Keratinocyte (primary cell): ENCODE measurements around the gene TBK1. TPM values are rescaled to one million over a fixed set of nuclear protein-coding genes. Genes with fewer than 3 reads are reported as not detected.
A peak's percentile ranks its signal among the peaks of the same experiment; 100 is the strongest.

Experiments
- DNase-seq: peaks from one replicate; pipeline ENCODE4 v3.0.0-alpha.2; 2011; ENCODE audit warnings: low read depth, missing footprints, low spot score
- FAIRE-seq: peaks from 2 replicates; lab custom pipeline; 2011; peaks lifted over from hg19 to GRCh38; lab: Jason Lieb, UNC
- H2AFZ ChIP-seq: 2 replicates; pipeline ENCODE4 v1.6.0; 2012; ENCODE audit warnings: low read length, control low read depth, inconsistent platforms; ENCODE audit not compliant: control insufficient read depth
- H3K27ac ChIP-seq: 2 replicates; pipeline ENCODE4 v1.5.1; 2011; ENCODE audit warnings: low read length; ENCODE audit not compliant: control insufficient read depth, insufficient read depth
- H3K27me3 ChIP-seq: 3 replicates; pipeline ENCODE4 v1.6.0; 2011; ENCODE audit warnings: low read length; ENCODE audit not compliant: control insufficient read depth, insufficient read depth; ENCODE audit errors: extremely low read depth
- H3K36me3 ChIP-seq, 2 experiments: 2 replicates in 1 of 2; 3 replicates in 1 of 2; pipeline ENCODE4 v1.5.1; 2011; ENCODE audit warnings: low read length in 2 of 2, mild to moderate bottlenecking in 1 of 2; ENCODE audit not compliant: control insufficient read depth in 2 of 2, insufficient read depth in 2 of 2; ENCODE audit errors: extremely low read depth in 1 of 2
- H3K4me1 ChIP-seq: 3 replicates; pipeline ENCODE4 v1.5.1; 2011; ENCODE audit warnings: low read length; ENCODE audit not compliant: control insufficient read depth, insufficient read depth; ENCODE audit errors: extremely low read depth
- H3K4me2 ChIP-seq: 3 replicates; pipeline ENCODE4 v1.6.0; 2011; ENCODE audit warnings: low read depth, low read length; ENCODE audit not compliant: control insufficient read depth, insufficient read depth; ENCODE audit errors: extremely low read depth
- H3K4me3 ChIP-seq, 3 experiments: fragments of 200-600 bp in 1 of 3; sonication (generic) in 1 of 3; 2 replicates in 2 of 3; 3 replicates in 1 of 3; pipeline ENCODE4 v1.5.1; 2011 to 2016; ENCODE audit warnings: low read length in 3 of 3, mild to moderate bottlenecking in 3 of 3, control low read depth in 2 of 3, inconsistent platforms in 1 of 3, low read depth in 1 of 3, mixed read lengths in 1 of 3, mixed run types in 1 of 3, moderate library complexity in 1 of 3; ENCODE audit not compliant: control insufficient read depth in 2 of 3, insufficient read depth in 2 of 3; ENCODE audit errors: extremely low read depth in 1 of 3
- H3K79me2 ChIP-seq: 2 replicates; pipeline ENCODE4 v1.6.0; 2012; ENCODE audit warnings: low read length; ENCODE audit not compliant: control insufficient read depth, insufficient read depth
- H3K9ac ChIP-seq: 3 replicates; pipeline ENCODE4 v1.6.0; 2011; ENCODE audit warnings: low read length; ENCODE audit not compliant: control insufficient read depth, insufficient read depth; ENCODE audit errors: extremely low read depth
- H3K9me1 ChIP-seq: 3 replicates; pipeline ENCODE4 v1.6.0; 2011; ENCODE audit warnings: low read length; ENCODE audit not compliant: control insufficient read depth, insufficient read depth; ENCODE audit errors: extremely low read depth
- H3K9me3 ChIP-seq: 2 replicates; pipeline ENCODE4 v1.5.1; 2012; ENCODE audit warnings: low read depth, low read length; ENCODE audit not compliant: control insufficient read depth
- H4K20me1 ChIP-seq: 3 replicates; pipeline ENCODE4 v1.6.0; 2011; ENCODE audit warnings: low read length; ENCODE audit not compliant: control insufficient read depth, insufficient read depth; ENCODE audit errors: extremely low read depth
- CTCF ChIP-seq, 3 experiments: IDR thresholded peaks in 1 of 3; conservative IDR thresholded peaks in 1 of 3; optimal IDR thresholded peaks in 1 of 3; 2 replicates in 2 of 3; 3 replicates in 1 of 3; pipeline versions ENCODE3 to v1.5.1; 2011; ENCODE audit warnings: low read length in 3 of 3, mild to moderate bottlenecking in 3 of 3, moderate library complexity in 2 of 3, control low read depth in 1 of 3, inconsistent platforms in 1 of 3; ENCODE audit not compliant: insufficient read depth in 2 of 3; ENCODE audit errors: extremely low read depth in 1 of 3
- EZH2 ChIP-seq: IDR thresholded peaks from one replicate; pipeline ENCODE4 v1.6.1; 2012; ENCODE audit warnings: inconsistent platforms, mild to moderate bottlenecking, low read length, moderate library complexity
- dilution Hi-C: fragments of 300-500 bp; cut with MboI; formaldehyde crosslinking; loops from one replicate; pipeline ENCODE4 v1.7.0; 2020; ENCODE audit warnings: low sequenced_read_pairs; ENCODE audit not compliant: extremely low pct_ligation_motif_present
- polyA minus RNA-seq, 3 experiments: library from RNA; depleted of rRNA, polyadenylated mRNA; stranded (reverse); fragments of >200 nt; gene quantifications; 1 replicate in 1 of 3; 2 replicates in 1 of 3; 3 replicates in 1 of 3; pipeline ENCODE4 v1.2.3, GENCODE V29; 2011
- polyA plus RNA-seq, 5 experiments: library from polyadenylated mRNA; depleted of rRNA in 3 of 5; stranded (reverse) in 3 of 5; stranded (forward) in 1 of 5; unstranded in 1 of 5; fragments of >200 nt; gene quantifications; 1 replicate in 1 of 5; 2 replicates in 3 of 5; 3 replicates in 1 of 5; pipeline versions ENCODE4 v1.2.1 to v1.2.3, GENCODE V29; 2011 to 2012; ENCODE audit warnings: missing spikeins in 2 of 5, low read depth in 1 of 5, low replicate concordance in 1 of 5

The TBK1 gene
- 9.3 to 19.1 TPM (median 9.4 TPM) in 3 replicates for polyA plus RNA-seq
- polyA plus RNA-seq (2011; ENCODE audit: low read depth): 22.8 TPM
- polyA plus RNA-seq (2011; cell fraction: cytosol; rRNA removed): 6.7 and 14.7 TPM in 2 replicates
- 12.5 and 20.8 TPM in 2 replicates for polyA plus RNA-seq (2011; cell fraction: nucleus; rRNA removed)
- 10.3 and 13.7 TPM in 2 replicates for polyA plus RNA-seq (2012; ENCODE audit: low replicate concordance)
- 0.75 to 11.8 TPM (median 4.0 TPM) in 3 replicates for polyA minus RNA-seq
- 6.7 TPM for polyA minus RNA-seq (2011; cell fraction: cytosol; rRNA and poly(A)+ RNA removed)
- polyA minus RNA-seq (2011; cell fraction: nucleus; rRNA and poly(A)+ RNA removed): 9.8 and 13.6 TPM in 2 replicates

GRCh38 chr12:64451687-64452558 is at the start of gene TBK1:
Gene TBK1, plus strand, starts transcription at chr12:64452120. Its CDS starts 3,751 bp downstream, at chr12:64455871.
- dilution Hi-C loops: no loop called here
- TF ChIP-seq CTCF (optimal IDR thresholded peaks at IDR 0.05 in 1 of 3, IDR thresholded peaks at IDR 0.05 in 1 of 3, conservative IDR thresholded peaks at IDR 0.05 in 1 of 3; ENCODE audit: extremely low read depth in 1 of 3, insufficient read depth in 2 of 3, low read length in 3 of 3): no peak
- TF ChIP-seq EZH2: no peak
- Histone ChIP-seq H3K27me3 (no peaks in the 10 kb centered on the region), H3K79me2 (peaks cover 36% of the 10 kb centered on the region), H4K20me1 (no peaks in the 10 kb centered on the region), H3K9me3 (no peaks in the 10 kb centered on the region), H3K4me1 (peaks cover 14% of the 10 kb centered on the region), H2AFZ (peak within 1 kb of the TSS; percentile 97), H3K36me3 (peaks cover 5 to 10% of the 10 kb centered on the region in 2 experiments), H3K9ac (peak within 1 kb of the TSS; percentile 91), H3K4me3 (peak within 1 kb of the TSS; percentile 86 to 98 (median 96)), H3K4me2 (peak within 1 kb of the TSS; percentile 94), H3K9me1 (no peaks in the 10 kb centered on the region), H3K27ac (peak within 1 kb of the TSS; percentile 95)
- DNase-seq (peak; percentile 19), FAIRE-seq (no peak)

DNA sequence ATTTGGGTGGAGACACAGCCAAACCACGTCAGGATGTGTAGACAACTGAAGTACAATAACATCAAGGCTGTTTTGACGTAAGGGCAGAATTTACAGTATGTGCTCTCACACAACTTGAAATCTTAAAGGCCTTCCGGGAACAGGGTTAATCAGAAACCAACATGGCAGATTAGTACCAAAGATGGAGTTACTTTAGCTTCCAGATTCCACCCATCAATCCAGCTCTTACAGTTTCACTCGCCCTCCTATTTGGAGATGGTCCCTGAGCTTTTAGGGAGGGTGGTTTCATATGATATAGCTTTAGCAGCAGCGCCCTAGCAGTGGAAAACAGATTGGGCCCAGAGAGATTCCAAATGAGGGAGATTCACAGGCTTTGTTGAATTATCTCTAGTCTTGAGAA is 49.7 kb upstream of the TBK1 start:
- TF ChIP-seq CTCF (optimal IDR thresholded peaks at IDR 0.05 in 1 of 3, IDR thresholded peaks at IDR 0.05 in 1 of 3, conservative IDR thresholded peaks at IDR 0.05 in 1 of 3; ENCODE audit: extremely low read depth in 1 of 3, insufficient read depth in 2 of 3, low read length in 3 of 3) (no peak), EZH2 (no peak)
- Histone ChIP-seq H3K4me3 (no peak overlapping the region), H3K27ac (no peak overlapping the region), H3K79me2 (peaks cover 28% of the 10 kb centered on the region), H3K36me3 (no peaks in the 10 kb centered on the region), H4K20me1 (no peaks in the 10 kb centered on the region), H3K9ac (no peak overlapping the region), H3K27me3 (no peaks in the 10 kb centered on the region), H3K9me1 (no peaks in the 10 kb centered on the region), H2AFZ (no peak overlapping the region), H3K9me3 (no peaks in the 10 kb centered on the region), H3K4me1 (peaks cover 13% of the 10 kb centered on the region), H3K4me2 (no peak overlapping the region)
- DNase-seq (no peak), FAIRE-seq (no peak)
- dilution Hi-C loops: no loop called here
